OCI-LY7 (cell line): ENCODE data around the gene MRPS33.

ENCODE experiments used
- CTCF ChIP-seq: fragments of 200-600 bp; sonication (generic); conservative IDR thresholded peaks from 2 replicates; pipeline ENCODE4 v1.5.1; 2014; ENCODE audit warnings: mild to moderate bottlenecking, antibody characterized with exemption, low read length, moderate library complexity, mixed read lengths
- EZH2phosphoT487 ChIP-seq: fragments of 200-600 bp; sonication (generic); IDR thresholded peaks from 2 replicates; pipeline ENCODE4 v1.6.1; 2018; ENCODE audit warnings: low read depth, borderline replicate concordance, mild to moderate bottlenecking, mixed run types, antibody characterized with exemption, low read length, moderate library complexity, mixed read lengths

GRCh38 chr7:140966561-140967233 lies 48.1 kb downstream of the MRPS33 start:
- no peak for TF ChIP-seq CTCF
- TF ChIP-seq EZH2phosphoT487 = no peak
